ENCODE measurements around the gene GPC3.

DNA sequence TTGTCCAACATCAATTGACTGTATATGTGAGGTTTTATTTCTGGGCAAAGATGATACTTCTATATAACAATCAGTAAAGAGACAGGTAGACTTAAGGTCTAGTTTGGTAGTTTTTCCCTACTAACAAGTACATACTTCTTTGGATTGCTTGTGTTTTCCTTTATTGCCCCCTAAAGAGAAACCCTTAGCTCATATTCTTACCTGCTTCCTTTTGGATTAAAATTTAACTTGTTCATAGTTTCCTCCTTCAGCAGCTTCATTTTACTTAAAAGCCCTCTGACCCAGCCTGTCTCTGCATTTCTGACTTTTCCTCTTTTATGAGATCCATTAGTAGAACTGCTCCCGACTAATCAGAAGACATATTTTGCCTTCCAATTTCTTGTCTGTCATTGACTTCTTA lies 494.4 kb downstream of the GPC3 start:
- TF ChIP-seq, protein P1, sequence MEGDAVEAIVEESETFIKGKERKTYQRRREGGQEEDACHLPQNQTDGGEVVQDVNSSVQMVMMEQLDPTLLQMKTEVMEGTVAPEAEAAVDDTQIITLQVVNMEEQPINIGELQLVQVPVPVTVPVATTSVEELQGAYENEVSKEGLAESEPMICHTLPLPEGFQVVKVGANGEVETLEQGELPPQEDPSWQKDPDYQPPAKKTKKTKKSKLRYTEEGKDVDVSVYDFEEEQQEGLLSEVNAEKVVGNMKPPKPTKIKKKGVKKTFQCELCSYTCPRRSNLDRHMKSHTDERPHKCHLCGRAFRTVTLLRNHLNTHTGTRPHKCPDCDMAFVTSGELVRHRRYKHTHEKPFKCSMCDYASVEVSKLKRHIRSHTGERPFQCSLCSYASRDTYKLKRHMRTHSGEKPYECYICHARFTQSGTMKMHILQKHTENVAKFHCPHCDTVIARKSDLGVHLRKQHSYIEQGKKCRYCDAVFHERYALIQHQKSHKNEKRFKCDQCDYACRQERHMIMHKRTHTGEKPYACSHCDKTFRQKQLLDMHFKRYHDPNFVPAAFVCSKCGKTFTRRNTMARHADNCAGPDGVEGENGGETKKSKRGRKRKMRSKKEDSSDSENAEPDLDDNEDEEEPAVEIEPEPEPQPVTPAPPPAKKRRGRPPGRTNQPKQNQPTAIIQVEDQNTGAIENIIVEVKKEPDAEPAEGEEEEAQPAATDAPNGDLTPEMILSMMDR (conservative IDR thresholded peaks at IDR 0.05; ENCODE audit: low read depth in 2 of 2) = no peak
- TF ChIP-seq EZH2 (IDR thresholded peaks at IDR 0.05; ENCODE audit: low read depth, unreplicated experiment) = no peak

Data from GM23338 (cell line).